NB4 (cell line): ENCODE results near the gene UGT1A3.

Source experiments
- MYC ChIP-seq: IDR thresholded peaks from 2 replicates; pipeline ENCODE4 v1.6.1; 2011; ENCODE audit warnings: low read depth, low read length
- POLR2A ChIP-seq: IDR thresholded peaks from 2 replicates; pipeline ENCODE4 v1.6.1; 2011; ENCODE audit warnings: mild to moderate bottlenecking; ENCODE audit not compliant: insufficient read length; ENCODE audit errors: extremely low read depth
- TF ChIP-seq, protein P1 (sequence below): IDR thresholded peaks from 2 replicates; pipeline ENCODE4 v1.6.1; 2011; ENCODE audit warnings: low read depth, low read length
- TF ChIP-seq, protein P2 (sequence below): IDR thresholded peaks from one replicate; pipeline ENCODE4 v1.5.1; 2012; ENCODE audit warnings: low read depth, low read length

DNA sequence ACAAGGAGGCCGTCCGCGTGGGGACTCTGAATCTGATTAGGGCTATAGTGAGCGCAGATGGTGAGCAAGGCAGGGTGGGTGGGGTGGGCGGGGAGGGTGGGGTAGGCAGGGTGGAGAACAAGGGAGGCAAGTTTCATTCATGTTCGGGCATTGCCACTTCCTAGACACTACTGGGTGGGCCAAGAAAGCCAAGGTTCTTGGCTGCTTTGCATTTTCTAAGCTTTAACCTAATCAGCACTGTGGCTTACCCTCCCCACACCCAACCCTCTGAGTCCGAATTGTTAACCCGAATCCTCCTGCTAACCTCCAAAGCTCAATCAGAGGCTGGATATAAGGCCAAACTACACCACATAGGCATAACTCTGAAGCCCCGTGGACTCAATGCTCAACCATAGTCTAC lies 67.4 kb downstream of the UGT1A3 start:
- TF ChIP-seq MYC (no peak), POLR2A (no peak)
- TF ChIP-seq, protein P1, sequence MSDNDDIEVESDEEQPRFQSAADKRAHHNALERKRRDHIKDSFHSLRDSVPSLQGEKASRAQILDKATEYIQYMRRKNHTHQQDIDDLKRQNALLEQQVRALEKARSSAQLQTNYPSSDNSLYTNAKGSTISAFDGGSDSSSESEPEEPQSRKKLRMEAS = no peak
- TF ChIP-seq, protein P2, sequence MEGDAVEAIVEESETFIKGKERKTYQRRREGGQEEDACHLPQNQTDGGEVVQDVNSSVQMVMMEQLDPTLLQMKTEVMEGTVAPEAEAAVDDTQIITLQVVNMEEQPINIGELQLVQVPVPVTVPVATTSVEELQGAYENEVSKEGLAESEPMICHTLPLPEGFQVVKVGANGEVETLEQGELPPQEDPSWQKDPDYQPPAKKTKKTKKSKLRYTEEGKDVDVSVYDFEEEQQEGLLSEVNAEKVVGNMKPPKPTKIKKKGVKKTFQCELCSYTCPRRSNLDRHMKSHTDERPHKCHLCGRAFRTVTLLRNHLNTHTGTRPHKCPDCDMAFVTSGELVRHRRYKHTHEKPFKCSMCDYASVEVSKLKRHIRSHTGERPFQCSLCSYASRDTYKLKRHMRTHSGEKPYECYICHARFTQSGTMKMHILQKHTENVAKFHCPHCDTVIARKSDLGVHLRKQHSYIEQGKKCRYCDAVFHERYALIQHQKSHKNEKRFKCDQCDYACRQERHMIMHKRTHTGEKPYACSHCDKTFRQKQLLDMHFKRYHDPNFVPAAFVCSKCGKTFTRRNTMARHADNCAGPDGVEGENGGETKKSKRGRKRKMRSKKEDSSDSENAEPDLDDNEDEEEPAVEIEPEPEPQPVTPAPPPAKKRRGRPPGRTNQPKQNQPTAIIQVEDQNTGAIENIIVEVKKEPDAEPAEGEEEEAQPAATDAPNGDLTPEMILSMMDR = no peak
